ENCODE data around the gene ITGB2.

DNA sequence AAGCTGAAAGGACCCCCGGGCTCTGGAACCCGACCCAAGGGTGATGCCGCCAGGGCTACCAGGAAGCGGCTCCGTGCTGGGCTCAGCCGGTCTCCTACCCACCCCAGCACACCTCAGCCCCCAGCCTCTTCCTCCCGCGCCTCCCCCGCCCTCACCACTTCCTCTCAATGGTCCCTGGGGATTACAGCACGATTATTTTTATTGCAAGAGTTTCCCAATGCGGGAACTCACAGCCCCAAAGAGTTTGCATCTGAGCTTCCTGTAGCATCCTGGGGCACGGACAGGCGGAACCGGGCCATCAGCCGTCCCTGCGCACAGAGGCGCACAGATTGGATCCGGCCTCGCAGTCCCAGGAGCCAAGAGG, 10.4 kb upstream of the ITGB2 start:
- TF ChIP-seq, protein P1, sequence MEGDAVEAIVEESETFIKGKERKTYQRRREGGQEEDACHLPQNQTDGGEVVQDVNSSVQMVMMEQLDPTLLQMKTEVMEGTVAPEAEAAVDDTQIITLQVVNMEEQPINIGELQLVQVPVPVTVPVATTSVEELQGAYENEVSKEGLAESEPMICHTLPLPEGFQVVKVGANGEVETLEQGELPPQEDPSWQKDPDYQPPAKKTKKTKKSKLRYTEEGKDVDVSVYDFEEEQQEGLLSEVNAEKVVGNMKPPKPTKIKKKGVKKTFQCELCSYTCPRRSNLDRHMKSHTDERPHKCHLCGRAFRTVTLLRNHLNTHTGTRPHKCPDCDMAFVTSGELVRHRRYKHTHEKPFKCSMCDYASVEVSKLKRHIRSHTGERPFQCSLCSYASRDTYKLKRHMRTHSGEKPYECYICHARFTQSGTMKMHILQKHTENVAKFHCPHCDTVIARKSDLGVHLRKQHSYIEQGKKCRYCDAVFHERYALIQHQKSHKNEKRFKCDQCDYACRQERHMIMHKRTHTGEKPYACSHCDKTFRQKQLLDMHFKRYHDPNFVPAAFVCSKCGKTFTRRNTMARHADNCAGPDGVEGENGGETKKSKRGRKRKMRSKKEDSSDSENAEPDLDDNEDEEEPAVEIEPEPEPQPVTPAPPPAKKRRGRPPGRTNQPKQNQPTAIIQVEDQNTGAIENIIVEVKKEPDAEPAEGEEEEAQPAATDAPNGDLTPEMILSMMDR (conservative IDR thresholded peaks at IDR 0.05; ENCODE audit: low read length) = no peak
- no peak for TF ChIP-seq EZH2phosphoT487 (IDR thresholded peaks at IDR 0.05; ENCODE audit: borderline replicate concordance)

All from Loucy (cell line).